ENCODE measurements around the gene HOXA7. TPM values are rescaled to one million over a fixed set of nuclear protein-coding genes. Genes with fewer than 3 reads are reported as not detected.
A peak's percentile ranks its signal among the peaks of the same experiment; 100 is the strongest.

Gene HOXA7
- total and polyA plus RNA-seq, 2 donors (not counting 3 experiments of a cell fraction or from before 2014, with no cell fraction given) = 18.1 to 18.5 TPM

GRCh38 chr7:27174874-27175625, 18.6 kb upstream of the HOXA7 start:
- Histone ChIP-seq H2AFZ (ENCODE audit: low read depth, low read length) (no peak overlapping the region), H3K4me2 (ENCODE audit: insufficient read depth, low read length) (peak overlapping the region; percentile 98)
- CTCF ChIA-PET = interaction anchor here (1.0 to 8.0 kb wide), 4 partner anchors 9 to 23 kb away, joined by 3 to 81 read pairs (median 28); partner anchors contain the start of genes HOXA11 and HOXA3

More at GRCh38 chr7:27174874-27175625, 18.6 kb upstream of the HOXA7 start:
- peak overlapping the region in 2 of 3 experiments; percentile 34 to 94 for H3K4me3 ChIP-seq (replicated peaks in 1 of 3; ENCODE audit: insufficient read depth in 1 of 3, low read depth in 1 of 3, low read length in 3 of 3)
- dilution Hi-C loops (cut with MboI; ENCODE audit: extremely low pct_ligation_motif_present, low sequenced_read_pairs) (loop anchor here (25.0 kb wide), 1 partner anchor 988 kb away; no protein-coding TSS in a partner anchor), intact Hi-C loops (cut with micrococcal nuclease) (loop anchor here (1.0 kb wide), 1 partner anchor 10 kb away; the partner anchor contains the start of gene HOXA9)
- peaks cover 61% of the 10 kb centered on the region for H3K4me1 ChIP-seq (ENCODE audit: control insufficient read depth, extremely low read depth, insufficient read depth, low read length)
- H3K9me1 ChIP-seq (replicated peaks; ENCODE audit: control insufficient read depth, extremely low read depth, insufficient read depth, low read length) = no peaks in the 10 kb centered on the region
- peak; percentile 28 for FAIRE-seq
- peak; percentile 70 for DNase-seq (ENCODE audit: low read depth, low spot score)
- H3K79me2 ChIP-seq (ENCODE audit: control insufficient read depth, insufficient read depth, low read length) = peaks cover 96% of the 10 kb centered on the region
- no peaks in the 10 kb centered on the region for H3K27me3 ChIP-seq (ENCODE audit: control insufficient read depth in 2 of 2, insufficient read depth in 2 of 2, low read length in 2 of 2)
- no TSS peak for BruUV-seq (replicated peaks)
- POLR2A ChIA-PET = interaction anchor here (2.1 to 2.5 kb wide), 2 partner anchors 10 to 23 kb away, joined by 7 to 8 read pairs; partner anchors contain the start of genes HOXA11 and HOXA3
- H3K27ac ChIP-seq (ENCODE audit: insufficient read depth, low read depth, low read length) = peak overlapping the region; percentile 96
- H3K36me3 ChIP-seq (ENCODE audit: control insufficient read depth in 2 of 2, extremely low read depth in 1 of 2, insufficient read depth in 2 of 2, low read length in 2 of 2) = no peaks in the 10 kb centered on the region
- no peaks in the 10 kb centered on the region for H4K20me1 ChIP-seq (replicated peaks; ENCODE audit: control insufficient read depth, extremely low read depth, insufficient read depth, low read length)
- TF ChIP-seq GATA2 (IDR thresholded peaks at IDR 0.05; ENCODE audit: insufficient read depth, insufficient read length, low read depth, low read length) (no peak), POLR2A (IDR thresholded peaks at IDR 0.05; ENCODE audit: low read depth, low read length) (no peak), EZH2 (IDR thresholded peaks at IDR 0.05; ENCODE audit: borderline replicate concordance, low read depth, low read length, severe bottlenecking) (no peak), POLR2AphosphoS5 (IDR thresholded peaks at IDR 0.05; ENCODE audit: insufficient read depth, low read depth, low read length) (no peak), MYC (IDR thresholded peaks at IDR 0.05; ENCODE audit: low read depth, low read length) (no peak), CTCF (IDR thresholded peaks at IDR 0.05; ENCODE audit: extremely low read depth in 1 of 2, insufficient read depth in 1 of 2, low read depth in 1 of 2, low read length in 2 of 2) (no peak), MAX (IDR thresholded peaks at IDR 0.05; ENCODE audit: insufficient read depth, insufficient read length) (no peak), JUN (IDR thresholded peaks at IDR 0.05; ENCODE audit: borderline replicate concordance, insufficient read depth, insufficient read length, low read depth) (no peak), FOS (IDR thresholded peaks at IDR 0.05; ENCODE audit: borderline replicate concordance, insufficient read depth, low read length) (no peak)
- peak overlapping the region; percentile 95 for H3K9ac ChIP-seq (replicated peaks; ENCODE audit: extremely low read depth, insufficient read depth, low read length)
- no peaks in the 10 kb centered on the region for H3K9me3 ChIP-seq (replicated peaks; ENCODE audit: control insufficient read depth, insufficient read depth, low read length)
